ENCODE measurements around the gene DNAJC9.
A peak's percentile ranks its signal among the peaks of the same experiment; 100 is the strongest.
"Not testable (repeated sequence)": the region's sequence is repeated elsewhere in the genome, so short reads cannot be mapped to it uniquely, and the experiment has no call there.

DNAJC9 gene

GRCh38 chr10:73246646-73247508 lies at the start of gene DNAJC9:
Gene DNAJC9 (minus strand): TSS chr10:73247255. CDS start chr10:73247189, 66 bp downstream.
- Mint-ChIP-seq H3K27ac (peak within 1 kb of the TSS; percentile 99), H3K9me3 (no peaks in the 10 kb centered on the region), H3K4me1 (ENCODE audit: low read depth) (peaks cover 72% of the 10 kb centered on the region), H3K36me3 (ENCODE audit: low read depth) (peaks cover 97% of the 10 kb centered on the region), H3K4me3 (peak within 1 kb of the TSS; percentile 100), H3K27me3 (no peaks in the 10 kb centered on the region)
- DNase-seq, result peak; percentile 100

- Mint-ChIP-seq H3K4me1 (ENCODE audit: low read depth) (peaks cover 4% of the 10 kb centered on the region), H3K4me3 (no peak overlapping the region), H3K27me3 (no peaks in the 10 kb centered on the region), H3K9me3 (no peaks in the 10 kb centered on the region), H3K36me3 (ENCODE audit: low read depth) (peaks cover 9% of the 10 kb centered on the region), H3K27ac (no peak overlapping the region)
- no peak for DNase-seq
These were observed 46.4 kb upstream of the DNAJC9 start for GRCh38 chr10:73293461-73293860.

- no peak for DNase-seq
- no peak overlapping the region for H3K4me3 Mint-ChIP-seq
- no peaks in the 10 kb centered on the region for H3K9me3 Mint-ChIP-seq
- no peaks in the 10 kb centered on the region for H3K27me3 Mint-ChIP-seq
- peaks cover 9% of the 10 kb centered on the region for H3K36me3 Mint-ChIP-seq (ENCODE audit: low read depth)
- no peaks in the 10 kb centered on the region for H3K4me1 Mint-ChIP-seq (ENCODE audit: low read depth)
- H3K27ac Mint-ChIP-seq, result no peak overlapping the region
These were observed 42.9 kb upstream of the DNAJC9 start for GRCh38 chr10:73289958-73290357.

GRCh38 chr10:73287441-73287840 lies 40.4 kb upstream of the DNAJC9 start:
- Mint-ChIP-seq H3K4me3 (no peak overlapping the region), H3K36me3 (ENCODE audit: low read depth) (peaks cover 9% of the 10 kb centered on the region), H3K27ac (no peak overlapping the region), H3K9me3 (no peaks in the 10 kb centered on the region), H3K4me1 (ENCODE audit: low read depth) (no peaks in the 10 kb centered on the region), H3K27me3 (no peaks in the 10 kb centered on the region)
- DNase-seq, result no peak

GRCh38 chr10:73281097-73281496 lies 34.0 kb upstream of the DNAJC9 start:
- H3K4me1 Mint-ChIP-seq (ENCODE audit: low read depth), result no peaks in the 10 kb centered on the region
- no peaks in the 10 kb centered on the region for H3K9me3 Mint-ChIP-seq
- DNase-seq, result no peak
- H3K4me3 Mint-ChIP-seq, result no peak overlapping the region
- H3K27ac Mint-ChIP-seq, result no peak overlapping the region
- H3K27me3 Mint-ChIP-seq, result no peaks in the 10 kb centered on the region
- no peaks in the 10 kb centered on the region for H3K36me3 Mint-ChIP-seq (ENCODE audit: low read depth)

- Mint-ChIP-seq H3K9me3 (no peaks in the 10 kb centered on the region), H3K27ac (no peak overlapping the region), H3K4me1 (ENCODE audit: low read depth) (peaks cover 4% of the 10 kb centered on the region), H3K27me3 (no peaks in the 10 kb centered on the region), H3K36me3 (ENCODE audit: low read depth) (no peaks in the 10 kb centered on the region), H3K4me3 (no peak overlapping the region)
- DNase-seq, result no peak
These were observed 17.4 kb upstream of the DNAJC9 start for GRCh38 chr10:73264423-73264822.

GRCh38 chr10:73263693-73264347 lies 16.8 kb upstream of the DNAJC9 start:
- Mint-ChIP-seq H3K27ac (no peak overlapping the region), H3K36me3 (ENCODE audit: low read depth) (no peaks in the 10 kb centered on the region), H3K9me3 (no peaks in the 10 kb centered on the region), H3K4me3 (no peak overlapping the region), H3K27me3 (no peaks in the 10 kb centered on the region), H3K4me1 (ENCODE audit: low read depth) (peaks cover 4% of the 10 kb centered on the region)
- no peak for DNase-seq

GRCh38 chr10:73262880-73263555 lies 16.0 kb upstream of the DNAJC9 start:
- no peaks in the 10 kb centered on the region for H3K36me3 Mint-ChIP-seq (ENCODE audit: low read depth)
- no peak for DNase-seq
- H3K4me1 Mint-ChIP-seq (ENCODE audit: low read depth), result peaks cover 4% of the 10 kb centered on the region
- H3K4me3 Mint-ChIP-seq, result no peak overlapping the region
- H3K27ac Mint-ChIP-seq, result no peak overlapping the region
- no peaks in the 10 kb centered on the region for H3K9me3 Mint-ChIP-seq
- H3K27me3 Mint-ChIP-seq, result no peaks in the 10 kb centered on the region

GRCh38 chr10:73262105-73262730 lies 15.2 kb upstream of the DNAJC9 start:
- no peaks in the 10 kb centered on the region for H3K36me3 Mint-ChIP-seq (ENCODE audit: low read depth)
- no peak for DNase-seq
- H3K27ac Mint-ChIP-seq, result no peak overlapping the region

GRCh38 chr10:73261362-73261995 lies 14.4 kb upstream of the DNAJC9 start:
- no peak for DNase-seq
- Mint-ChIP-seq H3K9me3 (no peaks in the 10 kb centered on the region), H3K4me3 (no peak overlapping the region), H3K36me3 (ENCODE audit: low read depth) (no peaks in the 10 kb centered on the region), H3K4me1 (ENCODE audit: low read depth) (peaks cover 4% of the 10 kb centered on the region), H3K27me3 (no peaks in the 10 kb centered on the region), H3K27ac (no peak overlapping the region)

More at GRCh38 chr10:73262105-73262730, 15.2 kb upstream of the DNAJC9 start:
- Mint-ChIP-seq H3K9me3 (no peaks in the 10 kb centered on the region), H3K27me3 (no peaks in the 10 kb centered on the region), H3K4me3 (no peak overlapping the region), H3K4me1 (ENCODE audit: low read depth) (peaks cover 4% of the 10 kb centered on the region)

GRCh38 chr10:73258612-73259011 lies 11.6 kb upstream of the DNAJC9 start:
- DNase-seq; H3K9me3 Mint-ChIP-seq; H3K4me3 Mint-ChIP-seq; H3K27me3 Mint-ChIP-seq; H3K36me3 Mint-ChIP-seq (ENCODE audit: low read depth); H3K27ac Mint-ChIP-seq; H3K4me1 Mint-ChIP-seq (ENCODE audit: low read depth): not testable (repeated sequence)

- no peak for DNase-seq
- peak overlapping the region; percentile 99 for H3K27ac Mint-ChIP-seq
- H3K36me3 Mint-ChIP-seq (ENCODE audit: low read depth), result peaks cover 61% of the 10 kb centered on the region
- H3K4me1 Mint-ChIP-seq (ENCODE audit: low read depth), result peaks cover 40% of the 10 kb centered on the region
- H3K27me3 Mint-ChIP-seq, result no peaks in the 10 kb centered on the region
- H3K4me3 Mint-ChIP-seq, result peak overlapping the region; percentile 99
- no peaks in the 10 kb centered on the region for H3K9me3 Mint-ChIP-seq
These were observed 6.1 kb upstream of the DNAJC9 start for GRCh38 chr10:73253225-73253555.

- peak; percentile 93 for DNase-seq
- Mint-ChIP-seq H3K4me1 (ENCODE audit: low read depth) (peaks cover 45% of the 10 kb centered on the region), H3K9me3 (no peaks in the 10 kb centered on the region), H3K4me3 (peak within 1 kb of the TSS; percentile 99), H3K27me3 (no peaks in the 10 kb centered on the region), H3K36me3 (ENCODE audit: low read depth) (peaks cover 66% of the 10 kb centered on the region), H3K27ac (peak within 1 kb of the TSS; percentile 99)
These were observed 5.6 kb upstream of the DNAJC9 start, which contains the start of gene MRPS16 for GRCh38 chr10:73252445-73253224. Gene MRPS16 (minus strand): TSS chr10:73252644. CDS start chr10:73252482, 162 bp downstream.

Data from activated T-cell treated with anti-CD3 and anti-CD28 coated beads, Interleukin-2, amount 50 U/mL, for 24 hours (primary cell).